GM21717 (cell line): ENCODE results near the gene EGFL8.

Experiments used
- ATAC-seq: cut with Tn5 transposase; IDR thresholded peaks from one replicate; pipeline ENCODE4 v1.9.1; 2021; ENCODE audit warnings: mild to moderate bottlenecking, moderate library complexity; ENCODE audit not compliant: unreplicated experiment

Gene EGFL8

GRCh38 chr6:32167154-32167760 lies 2.9 kb downstream of the EGFL8 start:
- no peak for ATAC-seq

- no peak for ATAC-seq
Measured at GRCh38 chr6:32167761-32168262, 3.4 kb downstream of the EGFL8 start.

GRCh38 chr6:32168350-32168749 lies 4.0 kb downstream of the EGFL8 start:
- no peak for ATAC-seq

GRCh38 chr6:32168807-32169591 lies 4.6 kb downstream of the EGFL8 start:
- ATAC-seq: no peak

- no peak for ATAC-seq
Measured at GRCh38 chr6:32170294-32170693, 5.9 kb downstream of the EGFL8 start.

GRCh38 chr6:32171234-32171633 lies 6.8 kb downstream of the EGFL8 start:
- no peak for ATAC-seq

- no peak for ATAC-seq
Measured at GRCh38 chr6:32173051-32173727, 8.8 kb downstream of the EGFL8 start.

GRCh38 chr6:32174416-32174815 lies 10.0 kb downstream of the EGFL8 start:
- ATAC-seq: no peak

- ATAC-seq: no peak
Measured at GRCh38 chr6:32175322-32175710, 10.9 kb downstream of the EGFL8 start.

GRCh38 chr6:32175711-32176475 lies 11.5 kb downstream of the EGFL8 start, which contains the start of gene AGPAT1:
AGPAT1 (minus strand) TSS chr6:32176084; CDS start chr6:32171496, 4,588 bp downstream.
- ATAC-seq: peak; percentile 32

GRCh38 chr6:32176476-32177182 lies 12.2 kb downstream of the EGFL8 start:
- ATAC-seq: no peak

- ATAC-seq: peak; percentile 4
Measured at GRCh38 chr6:32177183-32177787, 12.9 kb downstream of the EGFL8 start.

GRCh38 chr6:32177788-32178546 lies 13.6 kb downstream of the EGFL8 start, which contains the start of gene RNF5:
RNF5 (plus strand) TSS chr6:32178405; CDS start chr6:32178512, 107 bp downstream.
- ATAC-seq: peak; percentile 67

- ATAC-seq: no peak
Measured at GRCh38 chr6:32178547-32179440, 14.4 kb downstream of the EGFL8 start.

- no peak for ATAC-seq
Measured at GRCh38 chr6:32179766-32180405, 15.5 kb downstream of the EGFL8 start.

GRCh38 chr6:32181148-32181702 lies 16.8 kb downstream of the EGFL8 start:
- ATAC-seq: no peak

GRCh38 chr6:32181915-32182529 lies 17.6 kb downstream of the EGFL8 start:
- ATAC-seq: no peak
